Fibroblast of skin of right biceps (primary cell): ENCODE measurements around the gene TIA1.
"Not testable (repeated sequence)": the region's sequence is repeated elsewhere in the genome, so short reads cannot be mapped to it uniquely, and the experiment has no call there.

Experiments
- DNase-seq: peaks from one replicate; pipeline ENCODE4 v3.0.0-alpha.2; 2013

The TIA1 gene, protein sequence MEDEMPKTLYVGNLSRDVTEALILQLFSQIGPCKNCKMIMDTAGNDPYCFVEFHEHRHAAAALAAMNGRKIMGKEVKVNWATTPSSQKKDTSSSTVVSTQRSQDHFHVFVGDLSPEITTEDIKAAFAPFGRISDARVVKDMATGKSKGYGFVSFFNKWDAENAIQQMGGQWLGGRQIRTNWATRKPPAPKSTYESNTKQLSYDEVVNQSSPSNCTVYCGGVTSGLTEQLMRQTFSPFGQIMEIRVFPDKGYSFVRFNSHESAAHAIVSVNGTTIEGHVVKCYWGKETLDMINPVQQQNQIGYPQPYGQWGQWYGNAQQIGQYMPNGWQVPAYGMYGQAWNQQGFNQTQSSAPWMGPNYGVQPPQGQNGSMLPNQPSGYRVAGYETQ

DNA sequence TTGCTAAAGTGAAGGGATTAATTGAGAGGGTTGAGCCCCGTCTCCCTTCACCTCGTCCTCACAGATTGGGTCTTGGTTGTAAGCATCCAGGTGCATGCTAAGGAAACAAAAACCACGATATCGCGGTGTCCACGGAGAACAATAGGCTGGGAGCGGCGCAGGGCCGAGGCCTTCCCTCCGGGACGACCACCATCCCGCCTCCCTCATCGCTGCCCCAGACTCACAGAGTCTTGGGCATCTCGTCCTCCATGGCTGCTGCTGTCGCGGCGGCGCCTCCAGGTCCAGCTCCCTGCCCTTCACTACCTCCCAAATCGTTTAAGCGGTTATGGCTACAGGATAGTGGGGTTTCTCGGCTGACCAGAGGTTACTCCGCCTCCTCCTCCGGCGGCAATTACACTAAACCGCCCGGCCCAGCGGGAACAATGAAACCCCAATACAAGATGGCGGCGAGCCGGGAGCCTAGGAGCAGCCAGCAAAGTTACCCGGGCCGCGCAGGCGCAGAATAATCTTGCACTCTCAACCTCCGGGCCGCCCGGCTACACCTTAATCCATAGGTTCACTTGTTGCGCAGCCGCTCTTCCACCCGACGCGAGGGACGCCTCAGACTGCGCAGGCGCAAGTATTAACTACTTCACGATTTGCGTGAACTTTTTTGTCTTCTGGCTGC is at the start of gene TIA1:
Gene TIA1 (minus strand): TSS at position 448 of the 667 bp plus-strand sequence. CDS start 198 bp downstream, at position 250.
- peak; percentile 98 for DNase-seq

DNA sequence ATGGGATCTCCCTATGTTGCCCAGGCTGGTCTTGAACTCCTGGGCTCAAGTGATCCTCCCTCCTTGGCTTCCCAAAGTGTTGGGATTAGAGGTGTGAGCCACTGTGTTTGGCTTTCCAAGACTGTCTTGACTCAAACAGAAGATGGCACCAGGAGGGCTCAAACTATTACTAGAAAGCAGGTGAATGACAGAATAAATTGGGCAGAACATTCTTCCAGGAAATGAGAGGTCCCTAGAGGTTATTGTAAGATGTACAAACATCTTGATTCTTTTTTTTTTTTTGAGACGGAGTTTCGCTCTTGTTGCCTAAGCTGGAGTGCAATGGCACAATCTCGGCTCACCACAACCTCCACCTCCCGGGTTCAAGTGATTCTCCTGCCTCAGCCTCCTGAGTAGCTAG is 49.4 kb upstream of the TIA1 start:
- not testable (repeated sequence) for DNase-seq

DNA sequence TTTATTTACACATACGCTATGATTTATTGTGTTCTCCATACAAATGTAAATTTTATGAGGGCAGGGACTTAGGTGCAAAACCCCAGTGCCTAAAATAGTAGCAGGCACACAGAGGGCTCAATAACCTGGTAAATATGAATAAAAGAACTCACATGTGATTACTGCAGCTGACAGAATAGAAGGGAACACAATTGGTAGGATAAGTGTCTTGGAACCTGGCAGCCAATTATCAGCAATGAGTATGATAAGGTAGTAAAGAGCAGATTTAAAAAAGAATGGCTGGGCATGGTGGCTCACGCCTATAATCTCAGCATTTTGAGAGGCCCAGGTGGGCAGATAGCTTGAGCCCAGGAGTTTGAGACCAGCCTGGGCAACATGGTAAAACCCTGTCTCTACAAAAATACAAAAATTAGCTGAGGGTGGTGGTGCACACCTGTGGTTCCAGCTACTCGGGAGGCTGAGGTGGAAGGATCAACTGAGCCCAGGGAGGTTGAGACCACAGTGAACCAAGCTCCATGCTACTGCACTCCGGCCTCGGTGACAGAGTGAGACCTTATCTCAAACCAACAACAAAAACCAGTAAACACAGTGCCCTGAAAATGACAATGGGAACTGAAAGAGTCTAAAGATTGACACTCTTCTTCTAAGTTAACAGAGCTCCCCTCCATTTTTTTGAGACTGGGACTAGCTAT is 35.2 kb upstream of the TIA1 start:
- DNase-seq: no peak

DNA sequence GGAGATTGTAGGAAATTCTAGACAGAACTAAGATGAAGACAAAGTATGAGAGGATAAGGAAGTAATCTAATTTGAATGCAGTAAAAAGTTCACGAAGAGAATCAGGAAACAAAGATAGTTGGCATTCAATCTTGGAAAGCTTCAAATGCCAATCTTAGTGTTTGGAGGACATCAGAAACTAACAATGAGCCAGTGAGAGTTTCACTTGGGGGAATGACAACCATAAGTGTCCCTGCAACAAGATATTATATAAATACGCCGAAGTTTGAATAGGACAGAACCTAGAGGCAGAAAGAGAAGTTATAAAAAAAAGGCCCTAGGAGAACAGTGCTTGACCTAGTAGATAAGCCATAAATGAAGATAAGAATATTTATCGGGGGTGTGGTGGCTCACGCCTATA is 34.0 kb upstream of the TIA1 start:
- no peak for DNase-seq

DNA sequence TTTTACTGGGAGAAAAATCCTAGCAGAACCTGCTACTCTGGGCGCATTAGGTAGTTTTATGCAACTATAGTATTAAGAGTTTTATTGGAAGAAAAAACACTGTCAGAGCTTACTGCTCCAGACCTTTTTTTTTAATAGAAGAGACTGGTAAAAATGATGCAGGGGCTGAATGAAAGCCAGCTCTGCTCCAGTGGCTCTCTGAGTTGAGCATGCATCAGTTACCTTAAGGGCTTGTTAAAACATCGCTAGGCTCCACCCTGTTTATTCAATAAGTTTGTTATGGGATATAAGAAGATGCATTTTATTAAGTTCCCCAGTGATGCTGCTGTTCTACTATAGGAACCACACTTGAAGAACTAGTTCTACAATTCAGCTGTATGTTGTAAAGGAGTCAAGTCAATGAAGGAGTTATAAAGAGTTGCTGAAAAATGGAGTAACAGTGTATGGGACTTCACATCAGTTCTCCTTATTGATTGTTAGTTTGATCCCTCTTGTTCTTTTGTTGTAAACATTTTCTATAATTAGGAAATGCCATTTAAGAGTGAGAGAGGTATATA is 31.9 kb upstream of the TIA1 start:
- no peak for DNase-seq

DNA sequence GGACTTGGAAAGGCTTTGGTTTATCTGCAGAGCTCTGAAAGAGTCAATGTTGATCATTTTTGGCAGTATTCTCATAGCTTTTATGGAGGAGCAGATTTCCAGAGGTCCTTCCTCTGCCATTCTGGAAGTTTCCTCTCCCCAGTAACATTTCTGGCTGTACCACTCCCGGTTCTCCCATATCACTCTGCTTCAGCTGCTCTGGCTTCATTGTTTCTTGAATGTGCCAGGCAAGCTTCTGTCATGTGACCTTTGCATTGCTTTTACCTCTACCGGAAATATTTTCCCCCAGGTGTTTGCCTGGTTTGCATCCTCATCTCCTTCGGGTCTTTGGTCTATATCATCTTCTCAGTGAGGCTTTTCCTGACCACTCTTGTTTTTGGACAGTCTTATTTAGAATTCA is 21.9 kb upstream of the TIA1 start:
- no peak for DNase-seq

DNA sequence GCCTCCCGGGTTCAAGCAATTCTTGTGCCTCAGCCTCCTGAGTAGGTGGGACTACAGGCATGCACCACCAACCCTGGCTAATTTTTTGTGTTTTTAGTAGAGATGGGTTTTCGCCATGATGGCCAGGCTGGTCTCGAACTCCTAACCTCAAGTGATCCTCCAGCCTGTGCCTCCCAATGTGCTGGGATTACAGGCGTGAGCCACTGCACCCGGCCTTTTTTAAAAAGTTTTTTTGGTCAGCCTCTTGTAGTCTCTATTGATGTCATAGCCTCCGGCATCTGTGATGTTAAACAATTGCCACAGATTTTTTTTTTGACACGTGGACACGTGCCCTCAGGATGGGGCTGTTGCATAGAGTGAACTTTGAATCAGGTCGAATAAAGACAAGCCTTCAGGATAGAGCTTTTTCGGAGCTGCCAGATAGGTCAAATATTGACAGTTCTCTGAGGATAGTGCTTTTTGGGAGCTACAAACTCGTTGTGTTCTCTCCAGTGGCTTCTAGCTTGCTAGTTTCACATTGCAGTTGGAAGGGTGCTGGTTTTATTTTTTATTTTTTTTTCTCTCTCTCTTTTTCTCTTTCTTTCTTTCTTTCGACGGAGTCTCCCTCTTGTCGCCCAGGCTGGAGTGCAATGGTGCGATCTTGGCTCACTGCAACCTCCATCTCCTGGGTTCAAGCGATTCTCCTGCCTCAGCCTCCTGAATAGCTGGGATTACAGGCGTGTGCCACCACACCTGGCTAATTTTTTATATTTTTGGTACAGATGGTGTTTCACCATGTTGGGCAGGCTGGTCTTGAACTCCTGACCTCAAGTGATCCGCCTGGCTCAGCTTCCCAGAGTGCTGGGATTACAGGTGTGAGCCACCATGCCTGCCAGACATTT is 21.2 kb upstream of the TIA1 start:
- DNase-seq: not testable (repeated sequence)

DNA sequence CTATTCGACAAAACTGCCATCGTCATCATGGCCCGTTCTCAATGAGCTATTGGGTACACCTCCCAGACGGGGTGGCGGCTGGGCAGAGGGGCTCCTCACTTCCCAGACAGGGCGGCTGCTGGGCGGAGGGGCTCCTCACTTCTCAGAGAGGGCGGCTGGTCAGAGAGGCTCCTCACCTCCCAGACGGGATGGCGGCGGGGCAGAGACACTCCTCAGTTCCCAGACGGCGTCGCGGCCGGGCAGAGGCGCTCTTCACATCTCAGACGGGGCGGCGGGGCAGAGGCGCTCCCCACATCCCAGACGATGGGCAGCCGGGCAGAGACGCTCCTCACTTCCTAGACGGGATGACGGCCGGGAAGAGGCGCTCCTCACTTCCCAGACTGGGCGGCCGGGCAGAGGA is 18.5 kb upstream of the TIA1 start:
- DNase-seq: not testable (repeated sequence)

DNA sequence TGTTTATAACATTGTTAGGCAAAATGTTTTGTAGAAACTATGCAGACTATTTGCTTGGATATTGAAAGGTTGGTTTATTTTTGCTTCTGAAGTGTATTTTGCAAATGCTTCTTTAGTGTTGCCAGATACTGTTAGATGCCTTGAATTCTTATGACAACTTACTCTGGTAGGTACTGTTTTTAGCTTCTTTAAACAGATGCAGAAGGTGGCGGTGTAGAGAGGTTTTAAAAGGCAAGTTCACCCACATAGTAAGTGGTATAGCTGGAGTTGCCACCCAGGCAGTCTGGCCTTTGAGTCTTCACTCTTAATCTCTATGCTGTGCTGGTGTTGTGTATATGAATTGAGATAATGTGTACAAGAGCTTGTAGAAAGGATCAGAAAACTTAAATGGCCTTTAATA is 13.1 kb upstream of the TIA1 start:
- DNase-seq: no peak

DNA sequence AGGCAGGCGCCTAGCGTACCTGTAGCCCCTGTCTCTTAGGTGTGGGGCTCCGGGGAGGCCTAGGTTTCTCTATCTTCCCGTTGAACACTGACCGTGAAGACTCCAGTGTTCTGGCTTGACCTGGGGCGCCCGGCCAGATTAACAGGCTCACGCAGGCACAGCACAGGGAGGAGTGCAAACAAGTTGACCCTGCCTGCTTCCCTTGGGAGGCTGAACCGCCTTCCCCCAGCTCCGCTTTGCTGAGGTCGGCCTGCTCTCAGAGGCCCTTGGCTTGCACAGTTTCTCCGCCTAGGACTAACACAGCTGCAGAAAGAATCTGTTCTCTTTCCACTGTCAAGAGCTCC is 10.1 kb upstream of the TIA1 start:
- DNase-seq: peak; percentile 14

DNA sequence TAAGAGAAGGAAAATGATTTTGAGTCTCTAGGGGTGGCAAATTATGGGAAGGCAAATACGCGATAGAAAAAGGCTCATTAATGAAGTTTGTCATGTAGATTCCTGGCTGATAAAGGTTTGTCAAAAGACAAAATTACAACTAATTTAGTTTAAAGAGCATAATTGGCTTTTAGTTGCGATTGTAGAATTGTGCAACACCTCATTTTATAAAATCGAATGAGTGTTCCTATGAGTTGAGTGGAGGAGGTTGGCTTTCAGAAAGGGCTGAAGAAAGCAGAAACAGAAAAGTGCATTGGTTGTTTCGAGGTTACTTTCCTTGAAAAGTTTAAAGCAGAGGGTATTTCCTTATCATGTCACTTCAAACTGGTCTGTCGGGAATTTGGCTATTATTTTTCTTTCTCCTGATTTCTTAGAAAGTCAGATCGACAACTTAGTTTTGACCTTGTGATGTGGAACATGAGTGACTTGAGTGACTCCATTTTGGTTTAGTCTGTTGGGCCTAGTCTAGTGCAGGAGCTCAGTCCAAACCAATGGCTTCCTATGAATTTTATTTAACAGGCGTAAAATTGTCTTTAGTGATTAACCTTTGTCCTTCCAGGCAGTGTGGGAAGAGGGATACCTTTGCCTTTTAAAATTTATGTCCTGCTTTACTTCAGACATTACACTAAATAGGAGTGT is 7.3 kb upstream of the TIA1 start:
- no peak for DNase-seq

DNA sequence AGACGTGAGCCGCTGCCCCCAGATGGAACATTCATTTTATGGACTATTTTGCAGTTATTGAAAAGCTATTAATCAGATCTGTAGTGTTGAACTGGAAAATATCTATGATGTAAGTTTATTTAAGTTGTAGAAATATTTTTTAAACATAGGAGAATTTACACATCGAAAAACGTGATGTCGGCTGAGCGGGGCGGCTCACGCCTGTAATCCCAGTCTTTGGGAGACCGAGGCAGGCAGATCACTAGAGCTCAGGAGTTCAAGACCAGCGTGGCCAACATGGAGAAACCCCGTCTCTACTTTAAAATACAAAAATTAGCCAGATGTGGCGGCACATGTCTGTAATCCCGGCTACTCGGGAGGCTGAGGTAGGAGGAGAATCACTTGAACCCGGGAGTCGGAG is 2.0 kb upstream of the TIA1 start:
- DNase-seq: no peak

DNA sequence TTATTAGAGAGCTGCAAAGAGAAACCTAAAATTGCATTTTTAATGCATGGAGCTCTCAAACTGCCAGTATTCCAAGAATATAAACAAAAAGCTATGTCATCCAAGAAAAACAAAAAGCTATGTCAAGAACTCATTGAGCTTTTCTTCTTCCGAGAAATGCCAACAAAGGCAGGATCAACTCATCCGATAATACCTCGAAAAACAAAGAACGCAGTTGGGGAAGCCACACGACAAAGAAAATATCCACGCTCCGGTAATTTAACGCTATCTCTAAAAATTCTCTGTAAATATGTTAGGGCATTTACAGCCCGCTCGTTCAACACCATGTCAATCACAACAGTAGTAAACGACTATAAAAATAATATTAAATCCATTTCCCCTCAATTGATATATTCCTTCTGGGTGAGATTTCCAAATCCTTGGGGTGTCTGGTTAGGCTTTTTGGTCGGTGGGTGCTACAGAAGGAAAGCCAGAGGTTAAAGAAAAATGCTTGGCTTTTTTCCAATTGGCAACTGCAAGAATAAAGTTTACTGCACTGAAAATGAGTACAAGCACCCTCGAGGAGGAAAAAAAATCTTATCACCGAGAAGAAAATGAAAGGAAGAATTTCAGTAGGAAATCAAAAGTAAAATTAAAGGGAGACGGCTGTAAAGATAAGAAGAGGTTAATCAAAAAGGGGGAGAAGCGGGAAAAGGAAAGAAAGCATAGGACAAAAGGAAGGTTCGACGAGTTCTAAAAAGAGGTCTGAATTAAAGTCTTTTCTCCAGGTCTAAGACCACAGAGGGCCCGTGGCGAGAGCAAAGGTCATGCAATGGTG is 856 bp downstream of the TIA1 start:
- peak; percentile 37 for DNase-seq

DNA sequence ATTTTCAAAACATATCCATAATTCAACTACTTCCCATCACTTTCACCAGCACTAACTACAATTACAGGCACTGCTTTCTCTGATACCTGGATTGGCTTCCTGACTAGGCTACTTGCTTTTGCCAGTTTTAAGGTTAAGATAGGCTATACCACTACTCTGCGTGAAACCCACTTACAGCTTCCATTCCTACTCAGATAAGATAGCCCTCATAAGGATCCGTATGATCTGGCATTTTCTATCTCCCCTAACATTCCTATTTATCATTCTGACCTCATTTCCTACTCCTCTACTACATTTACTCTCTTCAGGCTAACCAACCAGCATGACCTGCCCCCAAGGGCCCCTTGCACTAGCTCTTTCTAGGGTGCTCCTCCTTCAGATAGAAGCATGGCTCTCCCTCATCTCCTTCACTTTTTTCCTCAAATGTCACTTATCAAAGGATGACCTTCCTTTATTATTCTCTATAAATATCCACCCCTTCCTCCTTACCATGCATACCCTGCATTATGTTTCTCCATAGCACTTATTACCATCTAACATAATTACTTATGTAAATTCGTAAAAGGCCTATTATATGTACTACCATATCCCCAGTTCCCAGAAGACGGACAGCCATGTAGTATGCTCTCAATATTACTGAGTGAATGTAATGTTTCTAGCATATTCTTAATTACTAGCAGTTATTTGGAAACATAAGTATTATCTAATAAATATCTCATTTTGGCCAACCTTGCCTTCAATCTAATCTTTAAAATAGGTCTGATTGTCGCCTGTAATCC is 4.4 kb downstream of the TIA1 start:
- DNase-seq: no peak

DNA sequence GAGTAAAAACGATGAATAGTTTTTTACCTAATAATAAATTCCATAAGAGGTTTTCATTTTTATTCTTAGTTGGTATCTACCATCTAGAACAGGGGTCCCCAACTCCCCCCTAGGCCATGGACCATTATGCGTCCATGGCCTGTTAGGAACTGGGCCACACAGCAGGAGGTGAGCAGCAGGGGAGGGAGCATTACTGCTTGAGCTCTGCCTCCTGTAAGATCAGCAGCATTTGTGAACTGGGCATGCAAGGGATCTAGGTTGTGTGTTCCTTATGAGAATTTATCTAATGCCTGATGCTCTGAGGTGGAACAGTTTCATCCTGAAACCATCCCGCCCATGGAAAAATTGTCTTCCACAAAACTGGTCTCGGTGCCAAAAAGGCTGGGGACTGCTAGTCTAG is 5.9 kb downstream of the TIA1 start:
- no peak for DNase-seq

DNA sequence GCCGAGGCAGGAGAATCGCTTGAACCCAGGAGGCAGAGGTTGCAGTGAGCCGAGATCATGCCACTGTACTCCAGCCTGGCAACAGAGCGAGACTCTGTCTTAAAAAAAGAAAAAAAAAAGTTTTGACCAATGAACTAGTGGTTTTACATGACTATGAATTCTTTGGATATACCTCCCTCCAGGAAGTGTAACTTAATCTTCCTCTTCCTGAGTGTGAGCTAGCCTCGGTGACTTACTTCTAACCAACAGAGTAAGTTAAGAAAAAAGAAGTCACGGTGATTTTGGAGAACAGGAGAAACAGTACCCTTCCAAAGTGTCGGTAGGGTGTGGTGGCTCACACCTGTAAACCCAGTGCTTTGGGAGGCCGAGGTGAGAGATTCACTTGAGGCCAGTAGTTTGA is 7.1 kb downstream of the TIA1 start:
- DNase-seq: peak; percentile 14

DNA sequence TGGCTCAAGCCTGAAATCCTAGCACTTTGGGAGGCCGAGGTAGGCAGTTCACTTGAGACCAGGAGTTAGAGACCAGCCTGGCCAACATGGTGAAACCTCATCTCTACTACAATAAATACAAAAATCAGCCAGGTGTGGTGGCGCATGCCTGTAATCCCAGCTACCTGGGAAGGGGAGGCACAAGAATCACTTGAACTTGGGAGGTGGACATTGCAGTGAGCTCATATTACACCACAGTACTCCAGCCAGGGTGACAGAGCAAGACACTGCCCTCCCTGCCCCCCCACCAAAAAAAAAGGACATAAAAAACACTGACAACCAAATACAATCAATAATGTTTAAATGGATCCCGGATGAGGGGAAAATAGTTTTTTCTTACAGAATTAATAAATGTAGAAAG is 7.8 kb downstream of the TIA1 start:
- no peak for DNase-seq

DNA sequence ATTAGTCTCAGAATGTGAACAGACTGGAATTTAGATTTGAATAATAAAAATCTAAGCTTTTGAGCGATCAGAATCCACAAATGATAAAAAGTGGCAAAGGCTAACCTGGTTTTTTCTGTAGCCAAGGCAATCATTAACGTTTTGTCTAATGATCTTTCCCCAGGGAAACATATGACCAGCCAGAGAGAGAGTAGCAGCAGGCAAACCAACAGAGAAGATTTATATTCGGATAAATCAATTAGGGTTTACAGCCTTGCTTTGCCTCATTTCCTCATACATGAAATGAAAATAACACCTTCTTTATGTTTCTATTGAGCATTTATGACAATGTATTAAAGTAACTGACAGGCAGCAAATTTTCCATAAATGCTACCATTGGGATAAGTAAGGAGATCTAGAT is 14.5 kb downstream of the TIA1 start:
- no peak for DNase-seq

DNA sequence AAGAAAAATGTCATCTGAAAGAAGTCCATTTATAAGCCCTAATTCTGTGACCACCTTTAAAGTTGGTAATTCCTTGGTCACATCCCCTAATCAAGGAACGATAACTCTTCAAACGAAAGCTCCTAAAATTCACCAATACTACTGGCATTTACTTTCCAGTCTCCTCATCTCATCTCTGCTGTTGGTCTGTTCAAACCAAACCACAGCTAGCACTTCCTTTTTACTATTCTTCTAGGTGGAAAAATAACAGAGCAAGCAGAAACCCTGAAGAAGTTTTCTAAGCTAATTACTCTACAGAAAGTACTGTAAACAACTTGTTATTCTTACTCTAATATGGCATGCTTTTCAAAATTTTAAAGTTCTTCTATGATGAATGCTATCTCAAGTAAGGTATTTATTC is 21.6 kb downstream of the TIA1 start:
- no peak for DNase-seq

DNA sequence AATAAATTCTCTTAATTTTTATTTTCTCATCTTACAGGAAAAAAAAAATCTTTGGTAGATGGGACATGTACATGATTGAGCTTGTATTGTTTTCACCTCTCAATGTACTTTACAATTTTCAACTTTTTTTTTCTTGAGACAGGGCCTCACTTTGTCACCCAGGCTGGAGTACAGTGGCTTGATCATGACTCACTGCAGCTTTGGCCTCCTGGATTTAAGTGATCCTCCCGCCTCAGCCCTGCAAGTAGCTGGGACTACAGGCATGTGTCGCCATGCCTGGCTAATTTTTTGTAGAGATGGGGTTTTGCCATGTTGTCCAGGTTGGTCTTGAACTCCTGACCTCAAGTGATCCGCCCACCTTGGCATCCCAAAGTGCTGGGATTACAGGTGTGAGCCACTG is 25.1 kb downstream of the TIA1 start:
- peak; percentile 29 for DNase-seq
